Measurements from ENCODE around the gene TP53BP2. TPM values are rescaled to one million over a fixed set of nuclear protein-coding genes. Genes with fewer than 3 reads are reported as not detected.

The TP53BP2 gene
- total and polyA plus RNA-seq, 4 donors: 3.9 to 26.8 (median 13.0) TPM

DNA sequence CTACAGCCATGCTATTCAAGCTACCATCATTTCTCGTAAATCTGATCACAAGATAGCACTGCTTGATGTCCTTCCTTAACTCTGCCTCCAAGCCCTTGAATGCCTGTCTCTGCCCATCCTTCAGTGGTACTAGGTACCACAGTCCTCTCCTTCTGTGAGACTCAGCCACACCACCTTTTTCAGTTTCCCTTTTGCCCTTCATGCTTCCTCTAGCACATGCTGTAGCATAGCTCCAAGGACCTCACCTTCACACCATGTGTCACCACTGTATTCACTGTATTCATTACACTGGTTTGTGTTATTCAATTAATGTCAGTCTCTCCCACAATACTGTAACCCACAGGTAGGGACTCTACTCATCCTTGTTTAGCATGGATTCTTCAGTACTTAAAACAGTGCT is 8.0 kb upstream of the TP53BP2 start:
- no peaks in the 10 kb centered on the region for H3K36me3 ChIP-seq (ENCODE audit: control insufficient read depth in 4 of 4, insufficient read depth in 3 of 4, low read depth in 1 of 4, low read length in 3 of 4)
- no peak for DNase-seq (ENCODE audit: low spot score)
- no peaks in the 10 kb centered on the region for H3K27me3 ChIP-seq (ENCODE audit: control insufficient read depth in 4 of 4, insufficient read depth in 4 of 4, low read length in 3 of 4)
- H3K4me1 ChIP-seq (ENCODE audit: control insufficient read depth in 4 of 4, insufficient read depth in 4 of 4, low read length in 3 of 4): no peaks in the 10 kb centered on the region
- no peak overlapping the region for H3K27ac ChIP-seq (ENCODE audit: low read depth in 1 of 2, low read length in 2 of 2)
- 97% methylated on average over 1 of the region's 1 CpG for whole genome bisulfite sequencing
- no peaks in the 10 kb centered on the region for H3K9me3 ChIP-seq (ENCODE audit: control insufficient read depth in 4 of 4, low read length in 3 of 4)
- no peak overlapping the region for H3K4me3 ChIP-seq (ENCODE audit: low read depth in 1 of 3, low read length in 3 of 3)
- no peak overlapping the region for H3K9ac ChIP-seq (ENCODE audit: low read depth in 1 of 2, low read length in 2 of 2)
- TF ChIP-seq, protein P1, sequence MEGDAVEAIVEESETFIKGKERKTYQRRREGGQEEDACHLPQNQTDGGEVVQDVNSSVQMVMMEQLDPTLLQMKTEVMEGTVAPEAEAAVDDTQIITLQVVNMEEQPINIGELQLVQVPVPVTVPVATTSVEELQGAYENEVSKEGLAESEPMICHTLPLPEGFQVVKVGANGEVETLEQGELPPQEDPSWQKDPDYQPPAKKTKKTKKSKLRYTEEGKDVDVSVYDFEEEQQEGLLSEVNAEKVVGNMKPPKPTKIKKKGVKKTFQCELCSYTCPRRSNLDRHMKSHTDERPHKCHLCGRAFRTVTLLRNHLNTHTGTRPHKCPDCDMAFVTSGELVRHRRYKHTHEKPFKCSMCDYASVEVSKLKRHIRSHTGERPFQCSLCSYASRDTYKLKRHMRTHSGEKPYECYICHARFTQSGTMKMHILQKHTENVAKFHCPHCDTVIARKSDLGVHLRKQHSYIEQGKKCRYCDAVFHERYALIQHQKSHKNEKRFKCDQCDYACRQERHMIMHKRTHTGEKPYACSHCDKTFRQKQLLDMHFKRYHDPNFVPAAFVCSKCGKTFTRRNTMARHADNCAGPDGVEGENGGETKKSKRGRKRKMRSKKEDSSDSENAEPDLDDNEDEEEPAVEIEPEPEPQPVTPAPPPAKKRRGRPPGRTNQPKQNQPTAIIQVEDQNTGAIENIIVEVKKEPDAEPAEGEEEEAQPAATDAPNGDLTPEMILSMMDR (IDR thresholded peaks at IDR 0.05; ENCODE audit: low read depth, low read length, missing input control): no peak
- TF ChIP-seq, protein P2, sequence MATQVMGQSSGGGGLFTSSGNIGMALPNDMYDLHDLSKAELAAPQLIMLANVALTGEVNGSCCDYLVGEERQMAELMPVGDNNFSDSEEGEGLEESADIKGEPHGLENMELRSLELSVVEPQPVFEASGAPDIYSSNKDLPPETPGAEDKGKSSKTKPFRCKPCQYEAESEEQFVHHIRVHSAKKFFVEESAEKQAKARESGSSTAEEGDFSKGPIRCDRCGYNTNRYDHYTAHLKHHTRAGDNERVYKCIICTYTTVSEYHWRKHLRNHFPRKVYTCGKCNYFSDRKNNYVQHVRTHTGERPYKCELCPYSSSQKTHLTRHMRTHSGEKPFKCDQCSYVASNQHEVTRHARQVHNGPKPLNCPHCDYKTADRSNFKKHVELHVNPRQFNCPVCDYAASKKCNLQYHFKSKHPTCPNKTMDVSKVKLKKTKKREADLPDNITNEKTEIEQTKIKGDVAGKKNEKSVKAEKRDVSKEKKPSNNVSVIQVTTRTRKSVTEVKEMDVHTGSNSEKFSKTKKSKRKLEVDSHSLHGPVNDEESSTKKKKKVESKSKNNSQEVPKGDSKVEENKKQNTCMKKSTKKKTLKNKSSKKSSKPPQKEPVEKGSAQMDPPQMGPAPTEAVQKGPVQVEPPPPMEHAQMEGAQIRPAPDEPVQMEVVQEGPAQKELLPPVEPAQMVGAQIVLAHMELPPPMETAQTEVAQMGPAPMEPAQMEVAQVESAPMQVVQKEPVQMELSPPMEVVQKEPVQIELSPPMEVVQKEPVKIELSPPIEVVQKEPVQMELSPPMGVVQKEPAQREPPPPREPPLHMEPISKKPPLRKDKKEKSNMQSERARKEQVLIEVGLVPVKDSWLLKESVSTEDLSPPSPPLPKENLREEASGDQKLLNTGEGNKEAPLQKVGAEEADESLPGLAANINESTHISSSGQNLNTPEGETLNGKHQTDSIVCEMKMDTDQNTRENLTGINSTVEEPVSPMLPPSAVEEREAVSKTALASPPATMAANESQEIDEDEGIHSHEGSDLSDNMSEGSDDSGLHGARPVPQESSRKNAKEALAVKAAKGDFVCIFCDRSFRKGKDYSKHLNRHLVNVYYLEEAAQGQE (IDR thresholded peaks at IDR 0.05): no peak
- TF ChIP-seq HNF4G (IDR thresholded peaks at IDR 0.05) (no peak), RAD21 (IDR thresholded peaks at IDR 0.05) (no peak), TAF1 (conservative IDR thresholded peaks at IDR 0.05) (no peak), FOXA1 (IDR thresholded peaks at IDR 0.05) (no peak), ATF3 (IDR thresholded peaks at IDR 0.05) (no peak), FOXA2 (IDR thresholded peaks at IDR 0.05) (no peak), HNF4A (conservative IDR thresholded peaks at IDR 0.05) (no peak), YY1 (IDR thresholded peaks at IDR 0.05) (no peak), SP1 (IDR thresholded peaks at IDR 0.05) (no peak), GABPA (IDR thresholded peaks at IDR 0.05 in 1 of 2, conservative IDR thresholded peaks at IDR 0.05 in 1 of 2) (no peak), NR2F2 (IDR thresholded peaks at IDR 0.05) (no peak), EGR1 (IDR thresholded peaks at IDR 0.05; ENCODE audit: low read depth in 2 of 2) (no peak), JUND (IDR thresholded peaks at IDR 0.05) (no peak)
- TF ChIP-seq, protein P3, sequence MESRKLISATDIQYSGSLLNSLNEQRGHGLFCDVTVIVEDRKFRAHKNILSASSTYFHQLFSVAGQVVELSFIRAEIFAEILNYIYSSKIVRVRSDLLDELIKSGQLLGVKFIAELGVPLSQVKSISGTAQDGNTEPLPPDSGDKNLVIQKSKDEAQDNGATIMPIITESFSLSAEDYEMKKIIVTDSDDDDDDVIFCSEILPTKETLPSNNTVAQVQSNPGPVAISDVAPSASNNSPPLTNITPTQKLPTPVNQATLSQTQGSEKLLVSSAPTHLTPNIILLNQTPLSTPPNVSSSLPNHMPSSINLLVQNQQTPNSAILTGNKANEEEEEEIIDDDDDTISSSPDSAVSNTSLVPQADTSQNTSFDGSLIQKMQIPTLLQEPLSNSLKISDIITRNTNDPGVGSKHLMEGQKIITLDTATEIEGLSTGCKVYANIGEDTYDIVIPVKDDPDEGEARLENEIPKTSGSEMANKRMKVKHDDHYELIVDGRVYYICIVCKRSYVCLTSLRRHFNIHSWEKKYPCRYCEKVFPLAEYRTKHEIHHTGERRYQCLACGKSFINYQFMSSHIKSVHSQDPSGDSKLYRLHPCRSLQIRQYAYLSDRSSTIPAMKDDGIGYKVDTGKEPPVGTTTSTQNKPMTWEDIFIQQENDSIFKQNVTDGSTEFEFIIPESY (IDR thresholded peaks at IDR 0.05): no peak
- TF ChIP-seq, protein P4, sequence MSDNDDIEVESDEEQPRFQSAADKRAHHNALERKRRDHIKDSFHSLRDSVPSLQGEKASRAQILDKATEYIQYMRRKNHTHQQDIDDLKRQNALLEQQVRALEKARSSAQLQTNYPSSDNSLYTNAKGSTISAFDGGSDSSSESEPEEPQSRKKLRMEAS (IDR thresholded peaks at IDR 0.05): no peak

DNA sequence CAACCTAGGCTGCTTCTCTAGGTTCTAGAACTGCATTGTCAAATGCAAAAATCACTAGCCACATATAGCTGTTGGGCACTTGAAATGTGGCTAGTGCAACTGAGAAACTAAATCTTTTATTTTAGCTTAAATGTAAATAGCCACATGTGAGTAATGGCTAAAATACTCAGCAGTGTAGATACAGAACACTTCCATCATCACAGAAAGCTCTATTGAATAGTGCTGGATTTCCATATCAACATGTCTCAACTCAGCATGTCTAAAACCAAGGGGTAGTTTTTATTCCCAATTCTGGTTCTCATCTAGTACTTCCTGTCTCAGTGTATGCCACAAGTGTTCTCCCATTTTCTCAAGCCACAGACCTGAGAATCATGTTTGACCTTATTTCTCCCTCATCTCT is 7.5 kb upstream of the TP53BP2 start:
- TF ChIP-seq, protein P4 (IDR thresholded peaks at IDR 0.05): no peak
- TF ChIP-seq, protein P2 (IDR thresholded peaks at IDR 0.05): no peak
- TF ChIP-seq SP1 (IDR thresholded peaks at IDR 0.05) (no peak), EGR1 (IDR thresholded peaks at IDR 0.05; ENCODE audit: low read depth in 2 of 2) (no peak), FOXA2 (IDR thresholded peaks at IDR 0.05) (no peak), RXRA (IDR thresholded peaks at IDR 0.05) (no peak)
- Histone ChIP-seq H3K4me3 (ENCODE audit: low read depth in 1 of 3, low read length in 3 of 3) (no peak overlapping the region), H3K27ac (ENCODE audit: low read depth in 1 of 2, low read length in 2 of 2) (no peak overlapping the region), H3K9ac (ENCODE audit: low read depth in 1 of 2, low read length in 2 of 2) (no peak overlapping the region), H3K27me3 (ENCODE audit: control insufficient read depth in 4 of 4, insufficient read depth in 4 of 4, low read length in 3 of 4) (no peaks in the 10 kb centered on the region), H3K9me3 (ENCODE audit: control insufficient read depth in 4 of 4, low read length in 3 of 4) (no peaks in the 10 kb centered on the region), H3K36me3 (ENCODE audit: control insufficient read depth in 4 of 4, insufficient read depth in 3 of 4, low read depth in 1 of 4, low read length in 3 of 4) (no peaks in the 10 kb centered on the region), H3K4me1 (ENCODE audit: control insufficient read depth in 4 of 4, insufficient read depth in 4 of 4, low read length in 3 of 4) (no peaks in the 10 kb centered on the region)
- DNase-seq (ENCODE audit: low spot score): no peak

Data from liver (tissue), 9 donors.